GDM1 (cell line): ENCODE measurements around the gene CRB2.

ENCODE experiments used
- DNase-seq: peaks from one replicate; lab custom pipeline; 2025; lab: John Stamatoyannopoulos, UW

CRB2 gene

GRCh38 chr9:123421801-123422455 lies 65.9 kb downstream of the CRB2 start:
- DNase-seq, result no peak

GRCh38 chr9:123422635-123423310 lies 66.8 kb downstream of the CRB2 start:
- no peak for DNase-seq

GRCh38 chr9:123423311-123423640 lies 67.3 kb downstream of the CRB2 start:
- DNase-seq, result no peak

DNA sequence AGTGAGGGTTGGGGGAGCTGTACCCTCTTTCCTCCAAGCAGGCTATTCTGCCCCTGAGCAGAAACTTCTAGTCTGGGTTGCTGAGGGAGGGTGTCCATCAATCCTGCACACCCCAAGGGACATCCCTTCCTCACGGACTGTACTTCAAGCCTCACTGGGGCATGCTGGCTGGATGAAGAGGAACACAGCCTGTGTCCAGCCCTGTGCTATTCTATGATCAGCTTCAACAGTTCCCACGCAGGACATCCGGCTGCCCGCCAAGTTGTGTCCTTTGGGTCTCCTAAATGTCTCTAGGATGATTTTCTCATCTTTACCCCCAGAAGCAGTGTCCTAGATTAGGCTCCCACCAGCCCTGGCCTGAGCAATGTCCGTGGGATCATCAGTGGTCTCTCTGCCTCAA lies 68.1 kb downstream of the CRB2 start:
- DNase-seq, result no peak

- no peak for DNase-seq
Measured at GRCh38 chr9:123424552-123425225, 68.7 kb downstream of the CRB2 start.

GRCh38 chr9:123425261-123425821 lies 69.3 kb downstream of the CRB2 start:
- DNase-seq, result no peak

DNA sequence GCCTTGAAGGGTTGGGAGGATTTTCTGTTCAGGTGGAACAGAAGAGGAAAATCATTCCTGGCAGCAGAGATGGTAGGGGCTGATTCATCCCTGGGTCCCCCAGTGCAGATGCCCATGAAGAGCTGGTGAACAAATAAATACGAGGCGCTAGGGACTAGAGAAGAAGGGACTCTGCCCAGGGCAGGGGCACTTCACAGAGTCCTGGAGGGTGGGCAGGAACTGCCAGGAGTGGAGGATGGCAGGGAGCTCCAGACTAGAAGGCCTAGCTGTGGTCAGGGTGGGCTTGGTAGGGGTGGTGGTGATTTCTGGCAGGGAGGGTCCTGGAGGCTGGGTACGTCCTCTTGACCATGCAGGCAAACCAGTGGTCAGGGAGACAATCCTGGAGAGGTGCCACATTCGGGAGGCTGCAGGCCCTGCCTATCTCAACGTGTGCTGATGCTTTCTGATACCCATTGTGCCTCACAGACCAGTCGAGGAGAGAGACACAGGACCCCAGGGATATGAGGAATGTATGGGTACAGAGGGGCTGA lies 69.9 kb downstream of the CRB2 start:
- DNase-seq, result no peak

GRCh38 chr9:123426406-123426805 lies 70.4 kb downstream of the CRB2 start:
- DNase-seq, result no peak
